K562 (cell line): ENCODE data around the gene YWHAB.

Experiments used
- CTCF ChIP-seq, 3 experiments: IDR thresholded peaks in 2 of 3; conservative IDR thresholded peaks in 1 of 3; 2 replicates each; pipeline ENCODE4 v1.5.1; 2011 to 2012; ENCODE audit warnings: low read length in 3 of 3, mild to moderate bottlenecking in 3 of 3, control low read depth in 2 of 3, improper control_type of control experiment in 1 of 3, inconsistent platforms in 1 of 3, low read depth in 1 of 3, mixed read lengths in 1 of 3, moderate library complexity in 1 of 3; ENCODE audit not compliant: insufficient read depth in 2 of 3
- HNRNPUL1 ChIP-seq: fragments of 200-400 bp; formaldehyde crosslinking; IDR thresholded peaks from 2 replicates; pipeline ENCODE4 v1.6.1; 2017; ENCODE audit warnings: low read length
- HSF4 ChIP-seq: fragments of 250-450 bp; sonication (Bioruptor Pico); IDR thresholded peaks from 2 replicates; pipeline ENCODE4 v2.1.2; 2022; ENCODE audit warnings: mild to moderate bottlenecking, moderate library complexity, borderline replicate concordance
- NFE2L1 ChIP-seq: fragments of 450-650 bp; IDR thresholded peaks from 2 replicates; pipeline ENCODE4 v1.6.1; 2016; ENCODE audit warnings: missing genetic modification characterization, low read depth, mild to moderate bottlenecking, missing compliant biosample characterization, moderate library complexity, borderline replicate concordance
- NONO ChIP-seq, 2 experiments: fragments of 200-400 bp in 1 of 2; fragments of 450-650 bp in 1 of 2; formaldehyde crosslinking in 1 of 2; IDR thresholded peaks; 2 replicates each; pipeline ENCODE4 v1.6.1; 2017; ENCODE audit warnings: low read depth in 2 of 2, mild to moderate bottlenecking in 2 of 2, moderate library complexity in 2 of 2, low read length in 1 of 2

- no peak for TF ChIP-seq NONO (IDR thresholded peaks at IDR 0.05; ENCODE audit: low read depth in 2 of 2, low read length in 1 of 2)
- TF ChIP-seq HSF4 = no peak
- TF ChIP-seq CTCF (IDR thresholded peaks at IDR 0.05 in 2 of 3, conservative IDR thresholded peaks at IDR 0.05 in 1 of 3; ENCODE audit: insufficient read depth in 2 of 3, low read depth in 1 of 3, low read length in 3 of 3) = no peak
- TF ChIP-seq HNRNPUL1 = no peak
- TF ChIP-seq NFE2L1 = no peak
Measured at GRCh38 chr20:44887466-44887865, 2.0 kb downstream of the YWHAB start.
